DOHH2 (cell line): ENCODE results near the gene MACIR.

ENCODE experiments used
- H3F3A ChIP-seq: fragments of 200-600 bp; sonication (generic), shearing (Covaris generic); 2 replicates; pipeline ENCODE4 v1.6.0; 2016; ENCODE audit warnings: antibody characterized with exemption, mild to moderate bottlenecking; ENCODE audit not compliant: control insufficient read depth, insufficient read depth
- H3K27ac ChIP-seq: fragments of 200-600 bp; sonication (generic); 2 replicates; pipeline ENCODE4 v1.5.1; 2014; ENCODE audit warnings: low read depth, mild to moderate bottlenecking, low read length, moderate library complexity
- H3K27me3 ChIP-seq: fragments of 200-600 bp; sonication (generic); 2 replicates; pipeline ENCODE4 v1.6.1; 2014; ENCODE audit warnings: mild to moderate bottlenecking, low read length, mixed read lengths; ENCODE audit not compliant: control insufficient read depth
- H3K36me3 ChIP-seq: fragments of 200-600 bp; sonication (generic); 2 replicates; pipeline ENCODE4 v1.6.1; 2014; ENCODE audit warnings: mild to moderate bottlenecking, low read length, moderate library complexity, mixed read lengths; ENCODE audit not compliant: control insufficient read depth
- H3K4me1 ChIP-seq: fragments of 200-600 bp; sonication (generic); 2 replicates; pipeline ENCODE4 v1.6.1; 2014; ENCODE audit warnings: mild to moderate bottlenecking, low read length, mixed read lengths; ENCODE audit not compliant: control insufficient read depth
- H3K4me2 ChIP-seq: fragments of 200-600 bp; sonication (generic); 2 replicates; pipeline ENCODE4 v1.6.0; 2014; ENCODE audit warnings: mild to moderate bottlenecking, low read length, moderate library complexity
- H3K4me3 ChIP-seq: fragments of 200-600 bp; sonication (generic); 2 replicates; pipeline ENCODE4 v1.5.1; 2014; ENCODE audit warnings: mild to moderate bottlenecking, low read length, mixed read lengths
- H3K79me2 ChIP-seq: fragments of 200-600 bp; sonication (generic); 2 replicates; pipeline ENCODE4 v1.6.1; 2014; ENCODE audit warnings: mild to moderate bottlenecking, low read length, mixed read lengths; ENCODE audit not compliant: control insufficient read depth
- H3K9me2 ChIP-seq: fragments of 200-600 bp; sonication (generic); replicated peaks from 2 replicates; pipeline ENCODE4 v1.6.1; 2014; ENCODE audit warnings: mild to moderate bottlenecking, low read length, mixed read lengths; ENCODE audit not compliant: control insufficient read depth
- H3K9me3 ChIP-seq: fragments of 200-600 bp; sonication (generic); 2 replicates; pipeline ENCODE4 v1.6.1; 2014; ENCODE audit warnings: antibody characterized with exemption, low read length, mixed read lengths; ENCODE audit not compliant: control insufficient read depth, insufficient read depth
- H4K20me1 ChIP-seq: fragments of 200-600 bp; sonication (generic); 2 replicates; pipeline ENCODE4 v1.6.0; 2014; ENCODE audit warnings: low read depth, mild to moderate bottlenecking, antibody characterized with exemption, low read length, moderate library complexity; ENCODE audit not compliant: control insufficient read depth, insufficient read depth
- CTCF ChIP-seq: fragments of 200-600 bp; sonication (generic); IDR thresholded peaks from one replicate; pipeline ENCODE4 v1.5.1; 2014; ENCODE audit warnings: antibody characterized with exemption, mild to moderate bottlenecking, low read depth, low read length; ENCODE audit not compliant: poor library complexity, severe bottlenecking
- EZH2phosphoT487 ChIP-seq: fragments of 200-600 bp; sonication (generic); IDR thresholded peaks from 2 replicates; pipeline ENCODE4 v1.6.1; 2017; ENCODE audit warnings: borderline replicate concordance, mild to moderate bottlenecking, antibody characterized with exemption, low read length, moderate library complexity, mixed read lengths

The MACIR gene

GRCh38 chr5:103295871-103296270 lies 37.3 kb downstream of the MACIR start:
- Histone ChIP-seq H3K36me3 (no peaks in the 10 kb centered on the region), H3K4me2 (no peak overlapping the region), H3K27me3 (no peaks in the 10 kb centered on the region), H3K9me3 (no peaks in the 10 kb centered on the region), H4K20me1 (no peaks in the 10 kb centered on the region), H3K9me2 (no peaks in the 10 kb centered on the region), H3K79me2 (no peaks in the 10 kb centered on the region), H3K27ac (no peak overlapping the region), H3K4me1 (no peaks in the 10 kb centered on the region), H3K4me3 (no peak overlapping the region), H3F3A (no peaks in the 10 kb centered on the region)
- TF ChIP-seq CTCF (no peak), EZH2phosphoT487 (no peak)

GRCh38 chr5:103298117-103298516 lies 39.6 kb downstream of the MACIR start:
- no peaks in the 10 kb centered on the region for H4K20me1 ChIP-seq
- H3F3A ChIP-seq = no peaks in the 10 kb centered on the region
- H3K9me2 ChIP-seq = no peaks in the 10 kb centered on the region
- no peak for TF ChIP-seq CTCF
- TF ChIP-seq EZH2phosphoT487 = no peak
- no peak overlapping the region for H3K4me2 ChIP-seq
- H3K27ac ChIP-seq = no peak overlapping the region
- no peaks in the 10 kb centered on the region for H3K9me3 ChIP-seq
- no peaks in the 10 kb centered on the region for H3K79me2 ChIP-seq
- H3K27me3 ChIP-seq = no peaks in the 10 kb centered on the region
- no peaks in the 10 kb centered on the region for H3K36me3 ChIP-seq
- no peak overlapping the region for H3K4me3 ChIP-seq
- H3K4me1 ChIP-seq = no peaks in the 10 kb centered on the region

- Histone ChIP-seq H3K4me3 (no peak overlapping the region), H3K36me3 (no peaks in the 10 kb centered on the region), H3K9me2 (no peaks in the 10 kb centered on the region), H4K20me1 (no peaks in the 10 kb centered on the region), H3F3A (no peaks in the 10 kb centered on the region), H3K4me1 (no peaks in the 10 kb centered on the region), H3K4me2 (no peak overlapping the region), H3K27me3 (no peaks in the 10 kb centered on the region), H3K27ac (no peak overlapping the region), H3K9me3 (no peaks in the 10 kb centered on the region), H3K79me2 (no peaks in the 10 kb centered on the region)
- TF ChIP-seq EZH2phosphoT487 = no peak
These were observed 40.1 kb downstream of the MACIR start for GRCh38 chr5:103298607-103299188.

DNA sequence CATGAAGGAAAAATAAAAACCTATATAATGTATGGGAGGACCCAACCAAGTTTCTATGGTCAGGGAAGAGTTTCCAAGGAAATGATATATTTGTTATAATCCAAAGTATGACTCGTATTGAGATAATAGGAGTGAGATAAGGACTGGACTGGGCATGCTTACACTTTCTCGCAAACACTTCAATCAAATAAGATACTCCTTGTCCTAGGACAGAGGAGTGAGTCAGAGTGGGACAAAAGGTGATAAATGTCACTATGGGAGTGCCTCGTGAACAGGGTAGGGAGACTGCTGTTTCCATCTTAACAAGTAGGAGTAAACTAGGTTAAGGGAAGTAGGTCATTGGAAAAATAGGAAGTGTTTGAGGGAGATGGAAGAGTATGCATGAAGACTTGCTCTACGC lies 47.2 kb downstream of the MACIR start:
- no peak overlapping the region for H3K4me2 ChIP-seq

More for the DNA sequence above, 47.2 kb downstream of the MACIR start:
- H3K4me1 ChIP-seq = no peaks in the 10 kb centered on the region
- no peaks in the 10 kb centered on the region for H3K27me3 ChIP-seq
- no peaks in the 10 kb centered on the region; the same call in 1 of the 2 replicates for H3K9me2 ChIP-seq
- no peaks in the 10 kb centered on the region for H3F3A ChIP-seq
- no peaks in the 10 kb centered on the region for H3K36me3 ChIP-seq
- no peak overlapping the region for H3K27ac ChIP-seq
- H3K9me3 ChIP-seq = no peaks in the 10 kb centered on the region
- no peaks in the 10 kb centered on the region for H4K20me1 ChIP-seq
- H3K4me3 ChIP-seq = no peak overlapping the region
- H3K79me2 ChIP-seq = no peaks in the 10 kb centered on the region
- TF ChIP-seq CTCF = no peak
- TF ChIP-seq EZH2phosphoT487 = no peak
